ENCODE results near the gene CACNG7.

DNA sequence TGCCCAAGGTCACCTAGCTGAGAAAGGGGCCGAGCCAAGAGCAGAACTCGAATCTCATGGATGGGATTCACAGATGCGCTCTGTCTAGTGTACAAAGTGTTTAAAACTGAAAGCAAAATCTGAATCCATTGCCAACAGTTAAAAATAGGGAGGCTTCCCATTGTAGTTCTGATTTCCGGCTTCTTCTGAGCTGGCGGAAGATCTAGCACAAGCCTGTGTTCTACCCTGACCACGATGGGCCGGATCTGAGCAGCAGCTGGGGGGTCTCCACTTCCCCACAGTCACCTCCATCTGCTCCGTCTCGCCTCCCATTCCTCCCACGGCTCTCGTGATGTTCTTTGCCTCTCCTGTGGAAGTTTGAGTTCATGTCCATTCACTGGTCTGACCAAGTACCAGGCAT, 56.0 kb downstream of the CACNG7 start:
- TF ChIP-seq CTCF (IDR thresholded peaks at IDR 0.05) (no peak), ZFX (IDR thresholded peaks at IDR 0.05; ENCODE audit: borderline replicate concordance) (no peak)

All from 22Rv1 (cell line).